AG09309 (cell line): ENCODE measurements around the gene NSMF.

Experiments used
- DNase-seq: peaks from one replicate; pipeline ENCODE4 v3.0.0-alpha.2; 2010; ENCODE audit warnings: low read depth
- H3K4me3 ChIP-seq: 2 replicates; pipeline ENCODE4 v1.5.1; 2011; ENCODE audit warnings: mild to moderate bottlenecking, low read depth, low read length, moderate library complexity; ENCODE audit not compliant: control insufficient read depth
- CTCF ChIP-seq: IDR thresholded peaks from 2 replicates; pipeline ENCODE4 v1.5.1; 2011; ENCODE audit warnings: mild to moderate bottlenecking, low read depth, low read length, inconsistent platforms; ENCODE audit not compliant: insufficient read depth, control insufficient read depth; ENCODE audit errors: missing control alignments

Gene NSMF

DNA sequence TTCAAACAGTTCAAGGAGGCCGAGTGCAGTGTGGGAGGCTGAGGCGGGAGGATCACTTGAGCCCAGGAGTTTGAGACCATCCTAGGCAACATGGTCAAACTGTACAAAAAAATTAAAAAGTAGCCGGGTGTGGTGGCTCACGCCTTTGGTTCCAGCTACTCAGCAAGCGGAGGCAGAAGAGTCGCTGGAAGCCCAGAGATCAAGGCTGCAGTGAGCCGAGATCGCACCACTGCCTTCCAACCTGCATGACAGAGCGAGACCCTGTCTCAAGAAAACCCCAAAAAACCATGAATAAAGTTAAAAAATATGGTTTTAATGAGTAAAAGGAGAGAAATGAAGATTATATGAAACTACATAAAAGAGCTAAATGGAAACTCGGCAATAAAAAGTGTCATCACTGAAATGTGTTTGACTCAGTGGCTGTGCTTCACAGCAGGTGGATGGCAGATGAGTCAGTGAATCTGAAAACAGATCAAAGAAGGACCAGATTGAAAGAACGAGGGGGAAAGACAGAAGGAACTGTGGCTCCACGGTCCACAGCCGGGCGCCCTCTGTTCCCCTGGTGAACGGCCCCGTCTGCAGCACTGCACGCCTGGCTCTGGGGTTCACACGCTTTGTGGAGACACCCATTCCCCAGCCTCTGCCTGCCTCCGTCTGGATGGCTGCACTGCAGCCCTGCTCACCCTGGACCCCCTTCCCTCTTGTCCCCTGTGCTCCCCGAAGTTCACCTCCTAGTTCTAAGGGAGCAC lies 61.3 kb downstream of the NSMF start:
- DNase-seq, result no peak
- no peak for TF ChIP-seq CTCF
- no peak overlapping the region for H3K4me3 ChIP-seq
